ENCODE measurements around the gene STARD10. TPM values are rescaled to one million over a fixed set of nuclear protein-coding genes. Genes with fewer than 3 reads are reported as not detected.
A peak's percentile ranks its signal among the peaks of the same experiment; 100 is the strongest.

The STARD10 gene
- total and polyA plus RNA-seq, 4 donors = 70.5 to 328 (median 232) TPM

GRCh38 chr11:72753341-72754148 lies 40.3 kb downstream of the STARD10 start:
- Histone ChIP-seq H3K27ac (ENCODE audit: low read depth in 1 of 2, low read length in 2 of 2) (no peak overlapping the region), H3K27me3 (ENCODE audit: control insufficient read depth in 4 of 4, insufficient read depth in 4 of 4, low read length in 3 of 4) (no peaks in the 10 kb centered on the region), H3K36me3 (ENCODE audit: control insufficient read depth in 4 of 4, insufficient read depth in 3 of 4, low read depth in 1 of 4, low read length in 3 of 4) (peaks cover 14 to 24% (median 20%) of the 10 kb centered on the region in 4 donors), H3K9me3 (ENCODE audit: control insufficient read depth in 4 of 4, low read length in 3 of 4) (no peaks in the 10 kb centered on the region), H3K9ac (ENCODE audit: low read depth in 1 of 2, low read length in 2 of 2) (no peak overlapping the region), H3K4me3 (ENCODE audit: low read depth in 1 of 3, low read length in 3 of 3) (no peak overlapping the region), H3K4me1 (ENCODE audit: control insufficient read depth in 4 of 4, insufficient read depth in 4 of 4, low read length in 3 of 4) (peaks cover 4 to 42% (median 32%) of the 10 kb centered on the region in 4 donors)
- 72% methylated on average over 9 of the region's 9 CpGs for WGBS
- TF ChIP-seq RAD21 (IDR thresholded peaks at IDR 0.05) (peak in 1 of 2 donors; percentile 35), ATF3 (IDR thresholded peaks at IDR 0.05) (no peak)
- DNase-seq (ENCODE audit: low spot score) = no peak

DNA sequence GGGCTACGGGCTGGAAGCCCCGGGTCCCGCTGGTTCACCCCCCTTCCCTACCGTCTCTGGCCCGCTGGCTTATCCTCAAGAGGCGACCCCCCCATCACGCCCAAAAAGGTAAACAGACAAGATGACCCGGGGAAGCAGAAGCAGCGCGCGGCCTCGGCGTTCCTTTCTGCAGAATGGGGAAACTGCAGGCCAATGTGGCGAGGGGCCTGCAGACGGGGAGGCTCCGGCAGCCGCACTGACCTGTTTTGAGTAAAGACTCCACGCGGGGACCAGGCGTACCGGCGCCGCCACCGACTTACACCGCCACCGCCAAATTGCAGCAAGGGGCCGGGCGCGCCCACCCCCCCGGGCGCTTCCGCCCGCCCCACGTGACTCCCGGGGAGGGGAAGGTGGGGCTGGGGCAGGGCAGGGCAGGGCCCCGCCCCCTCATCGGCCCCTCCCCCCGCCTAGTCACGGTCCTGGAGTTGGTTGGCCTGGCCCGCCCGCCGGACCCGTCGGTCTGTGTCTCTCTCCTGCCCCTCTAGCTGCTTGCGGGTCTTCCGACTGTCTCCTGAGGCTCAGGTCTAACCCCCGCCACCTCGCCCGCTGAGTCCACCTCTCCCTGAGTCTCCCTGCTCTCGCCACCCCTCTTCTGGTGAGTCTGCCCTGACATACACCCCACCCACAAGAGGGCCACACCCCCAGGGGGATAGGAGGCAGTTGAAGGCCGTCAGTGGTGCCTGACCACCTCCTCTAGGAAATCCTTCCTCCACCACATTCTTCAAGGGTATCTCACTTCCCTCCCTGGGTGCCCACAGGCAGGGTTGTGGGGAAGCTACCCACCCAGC lies 41.5 kb downstream of the STARD10 start, which contains the start of gene ARAP1:
TSS of gene ARAP1 (minus strand) at position 321 of the 827 bp plus-strand sequence. CDS start 25,280 bp downstream, outside the sequence.
- Histone ChIP-seq H3K27me3 (ENCODE audit: control insufficient read depth in 4 of 4, insufficient read depth in 4 of 4, low read length in 3 of 4) (no peaks in the 10 kb centered on the region), H3K4me1 (ENCODE audit: control insufficient read depth in 4 of 4, insufficient read depth in 4 of 4, low read length in 3 of 4) (peaks cover 4 to 42% (median 32%) of the 10 kb centered on the region in 4 donors), H3K9me3 (ENCODE audit: control insufficient read depth in 4 of 4, low read length in 3 of 4) (no peaks in the 10 kb centered on the region), H3K9ac (ENCODE audit: low read depth in 1 of 2, low read length in 2 of 2) (peak within 1 kb of the TSS in 1 of 2 donors; percentile 42), H3K4me3 (ENCODE audit: low read depth in 1 of 3, low read length in 3 of 3) (peak within 1 kb of the TSS; percentile 5 to 63 (median 62)), H3K36me3 (ENCODE audit: control insufficient read depth in 4 of 4, insufficient read depth in 3 of 4, low read depth in 1 of 4, low read length in 3 of 4) (peaks cover 5 to 13% (median 11%) of the 10 kb centered on the region in 4 donors), H3K27ac (ENCODE audit: low read depth in 1 of 2, low read length in 2 of 2) (peak within 1 kb of the TSS; percentile 16 to 65)
- TF ChIP-seq TAF1 (conservative IDR thresholded peaks at IDR 0.05) (no peak), YY1 (IDR thresholded peaks at IDR 0.05) (no peak), RXRA (IDR thresholded peaks at IDR 0.05) (peak in 1 of 2 donors; percentile 6)
- TF ChIP-seq, protein P1, sequence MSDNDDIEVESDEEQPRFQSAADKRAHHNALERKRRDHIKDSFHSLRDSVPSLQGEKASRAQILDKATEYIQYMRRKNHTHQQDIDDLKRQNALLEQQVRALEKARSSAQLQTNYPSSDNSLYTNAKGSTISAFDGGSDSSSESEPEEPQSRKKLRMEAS (IDR thresholded peaks at IDR 0.05) = no peak
- WGBS = 2% methylated on average over 51 of the region's 51 CpGs
- peak; percentile 77 for DNase-seq (ENCODE audit: low spot score)

GRCh38 chr11:72751116-72752087 lies 42.4 kb downstream of the STARD10 start:
- peak overlapping the region in 1 of 2 donors; percentile 42 for H3K9ac ChIP-seq (ENCODE audit: low read depth in 1 of 2, low read length in 2 of 2)
- no peaks in the 10 kb centered on the region for H3K27me3 ChIP-seq (ENCODE audit: control insufficient read depth in 4 of 4, insufficient read depth in 4 of 4, low read length in 3 of 4)
- peak overlapping the region; percentile 5 to 63 (median 62) for H3K4me3 ChIP-seq (ENCODE audit: low read depth in 1 of 3, low read length in 3 of 3)
- H3K36me3 ChIP-seq (ENCODE audit: control insufficient read depth in 4 of 4, insufficient read depth in 3 of 4, low read depth in 1 of 4, low read length in 3 of 4) = peaks cover 4 to 10% (median 7%) of the 10 kb centered on the region in 4 donors
- no peak for DNase-seq (ENCODE audit: low spot score)
- TF ChIP-seq ATF3 (IDR thresholded peaks at IDR 0.05) = no peak
- TF ChIP-seq EGR1 (IDR thresholded peaks at IDR 0.05; ENCODE audit: low read depth in 2 of 2) = no peak
- TF ChIP-seq, protein P1 (IDR thresholded peaks at IDR 0.05) = no peak
- peak overlapping the region; percentile 16 to 65 for H3K27ac ChIP-seq (ENCODE audit: low read depth in 1 of 2, low read length in 2 of 2)
- WGBS = 48% methylated on average over 19 of the region's 19 CpGs
- H3K4me1 ChIP-seq (ENCODE audit: control insufficient read depth in 4 of 4, insufficient read depth in 4 of 4, low read length in 3 of 4) = peaks cover 4 to 41% (median 31%) of the 10 kb centered on the region in 4 donors
- no peaks in the 10 kb centered on the region for H3K9me3 ChIP-seq (ENCODE audit: control insufficient read depth in 4 of 4, low read length in 3 of 4)
